ENCODE measurements around the gene RESP18.

DNA sequence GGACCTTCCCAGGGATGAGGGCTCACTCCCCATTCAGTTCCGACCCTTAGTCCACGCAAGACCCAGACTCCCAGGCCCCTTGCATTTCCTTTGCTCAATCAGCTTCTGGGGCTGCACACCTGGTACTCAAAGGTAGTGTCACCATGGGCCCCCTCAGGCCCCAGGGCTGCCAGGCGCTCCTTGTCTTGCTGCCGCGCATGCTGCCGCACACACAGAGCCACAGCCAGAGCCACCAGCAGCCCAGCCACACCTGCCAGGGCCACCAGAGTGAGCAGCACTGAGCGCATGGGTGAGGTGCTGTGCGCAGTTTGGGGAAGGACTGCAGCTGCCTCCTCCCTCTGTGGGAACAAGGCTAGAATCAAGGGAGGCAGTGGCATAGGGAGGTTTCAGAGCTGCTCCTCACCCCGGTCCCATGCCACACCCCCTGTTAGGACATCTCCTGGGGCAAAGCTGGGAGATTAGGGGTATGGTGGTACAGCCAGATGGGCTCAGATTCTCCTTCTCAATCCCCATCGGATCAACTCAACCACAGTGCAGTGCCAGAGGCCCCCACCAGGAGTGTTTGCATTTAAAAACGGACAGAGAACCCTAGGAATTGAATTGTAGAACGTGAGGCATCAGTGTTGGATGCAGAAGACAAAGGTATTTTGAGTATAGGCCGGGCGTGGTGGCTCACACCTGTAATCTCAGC is 34.6 kb downstream of the RESP18 start:
- TF ChIP-seq POLR2A (IDR thresholded peaks at IDR 0.05; ENCODE audit: low read depth, low read length) (no peak), TAF1 (IDR thresholded peaks at IDR 0.05; ENCODE audit: borderline replicate concordance, low read depth, low read length) (no peak)
